B cell (primary cell): ENCODE measurements around the gene ACTBL2.

Experiments
- CTCF ChIP-seq: fragments of 200-600 bp; IDR thresholded peaks from one replicate; pipeline ENCODE4 v1.8.0; 2022; ENCODE audit warnings: antibody characterized with exemption, mild to moderate bottlenecking
- EZH2 ChIP-seq: IDR thresholded peaks from 2 replicates; pipeline ENCODE4 v1.6.1; 2012; ENCODE audit warnings: borderline replicate concordance, low read depth, mild to moderate bottlenecking, moderate library complexity, low read length; ENCODE audit not compliant: insufficient read depth, poor library complexity, severe bottlenecking

GRCh38 chr5:57437976-57438805 lies 44.4 kb downstream of the ACTBL2 start:
- TF ChIP-seq CTCF, result no peak
- no peak for TF ChIP-seq EZH2
